Adrenal gland (tissue), 12 donors: ENCODE measurements around the gene NHLH2. TPM values are rescaled to one million over a fixed set of nuclear protein-coding genes. Genes with fewer than 3 reads are reported as not detected.

Experiments
- DNase-seq, 7 donors: peaks; one replicate each; pipeline ENCODE4 v3.0.0-alpha.2; 2019 to 2020
- H3K27ac ChIP-seq, 5 donors: fragments of 200-600 bp; sonication (generic) in 4 of 5; 1 replicate in 3 of 5; 2 replicates in 2 of 5; pipeline versions ENCODE4 v1.5.1 to v1.8.0; 2016 to 2020; ENCODE audit warnings: mild to moderate bottlenecking in 1 of 5
- H3K27me3 ChIP-seq: fragments of 200-600 bp; 2 replicates; pipeline ENCODE4 v1.8.0; 2021
- H3K36me3 ChIP-seq, 2 donors: fragments of 200-600 bp; replicated peaks in 1 of 2; 1 replicate in 1 of 2; 2 replicates in 1 of 2; pipeline versions ENCODE4 v1.5.1 to v1.8.0; 2018 to 2022
- H3K4me1 ChIP-seq, 2 donors: fragments of 200-600 bp; replicated peaks in 1 of 2; 1 replicate in 1 of 2; 2 replicates in 1 of 2; pipeline versions ENCODE4 v1.5.1 to v1.8.0; 2018 to 2021
- H3K4me3 ChIP-seq, 4 donors: fragments of 200-600 bp; sonication (generic) in 3 of 4; one replicate each; pipeline ENCODE4 v1.5.1; 2016 to 2018
- H3K9me3 ChIP-seq, 3 donors: fragments of 200-600 bp; sonication (generic) in 1 of 3; replicated peaks in 1 of 3; 1 replicate in 2 of 3; 2 replicates in 1 of 3; pipeline versions ENCODE4 v1.5.1 to v1.8.0; 2016 to 2021
- CTCF ChIP-seq, 6 experiments: fragments of 450-650 bp in 4 of 6; fragments of 200-600 bp in 2 of 6; sonication (generic) in 1 of 6; IDR thresholded peaks; 1 replicate in 5 of 6; 2 replicates in 1 of 6; pipeline versions ENCODE4 v1.5.1 to v1.8.0; 2016 to 2021; ENCODE audit warnings: antibody characterized with exemption in 6 of 6, mild to moderate bottlenecking in 2 of 6, moderate library complexity in 1 of 6
- POLR2A ChIP-seq, 2 donors: fragments of 450-650 bp; IDR thresholded peaks; one replicate each; pipeline ENCODE4 v1.6.1; 2017; ENCODE audit warnings: antibody characterized with exemption in 2 of 2, mild to moderate bottlenecking in 2 of 2, moderate library complexity in 1 of 2
- WGBS, 4 donors: extraction: QIAGEN DNeasy Blood & Tissue Kit in 2 of 4; methylation state at CpG; one replicate each; pipeline versions ENCODE4 v1.1.5 to v1.1.7; 2013 to 2017; 5-methylcytosine and 5-hydroxymethylcytosine counted together
- intact Hi-C, 2 donors: fragments of 100-400 bp; cut with DNase I; formaldehyde crosslinking; loops; one replicate each; pipeline versions ENCODE4 v1.14.1 to v1.15.0; 2022 to 2023
- polyA plus RNA-seq, 3 donors: library from polyadenylated mRNA; stranded (reverse); fragments of 200-250 nt in 2 of 3; fragments of 350-450 nt in 1 of 3; fragmentation: Illumina TruSeq in 1 of 3; extraction: RNeasy Lipid Tissue Mini Kit (QIAGEN cat#74804) in 1 of 3; gene quantifications; one replicate each; pipeline ENCODE4 v1.2.3, GENCODE V29; 2013 to 2014
- total RNA-seq, 9 donors: library from RNA; depleted of rRNA in 4 of 9; stranded (reverse); fragments of >200 nt in 4 of 9; fragments of 120-200 nt in 1 of 9; fragmentation: NEBNext Ultra II Directional in 1 of 9; extraction: Animal tissue kit (Norgen Biotek cat#: 25700) in 1 of 9; gene quantifications; one replicate each; pipeline versions ENCODE4 v1.1.0 to v1.2.4, GENCODE V29; 2013 to 2023
- donor health status: healthy with polysubstance abuse.
- donor health status: Bipolar disorder and iron deficiency.
- donor health status: DM: yes; HTN: yes; CAD: no.
- donor health status: DM: no; HTN: no; CAD: no.
- donor health status: DM: no; HTN: no; CAD: no.
- donor health status: DM: yes; HTN: yes; CAD: no.

The NHLH2 gene
- total and polyA plus RNA-seq, 12 donors, result not detected

- no peak for DNase-seq
- Histone ChIP-seq H3K27me3 (no peaks in the 10 kb centered on the region), H3K4me1 (no peaks in the 10 kb centered on the region), H3K36me3 (no peaks in the 10 kb centered on the region), H3K4me3 (no peak overlapping the region), H3K9me3 (no peaks in the 10 kb centered on the region), H3K27ac (no peak overlapping the region)
- intact Hi-C loops, result no loop called here
- 80 to 88% (median 84%) methylated on average over 5 of the region's 5 CpGs for WGBS, 4 donors
- TF ChIP-seq POLR2A (IDR thresholded peaks at IDR 0.05), result no peak
- TF ChIP-seq CTCF (IDR thresholded peaks at IDR 0.05), result no peak
Observed at GRCh38 chr1:115874904-115875303, 34.0 kb upstream of the NHLH2 start.

DNA sequence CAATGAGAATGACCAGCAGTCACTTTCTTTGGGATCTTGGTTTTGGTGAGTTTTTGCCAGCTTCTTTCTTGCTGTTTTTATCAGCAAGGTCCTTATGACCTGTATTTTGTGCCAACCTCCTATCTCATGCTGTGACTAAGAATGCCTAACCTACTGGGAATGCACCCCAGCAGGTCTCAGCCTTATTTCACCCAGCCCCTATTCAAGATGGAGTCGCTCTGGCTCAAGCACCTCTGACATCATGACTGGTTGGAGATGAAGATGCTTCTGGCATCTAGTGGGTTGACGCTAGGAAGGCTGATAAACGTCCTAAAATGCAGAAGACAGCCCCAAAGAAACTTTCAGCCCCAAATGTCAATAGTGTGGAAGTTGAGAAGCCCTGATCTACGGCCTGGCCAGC is 33.6 kb upstream of the NHLH2 start:
- TF ChIP-seq CTCF (IDR thresholded peaks at IDR 0.05), result no peak
- TF ChIP-seq POLR2A (IDR thresholded peaks at IDR 0.05), result no peak
- intact Hi-C loops, result no loop called here
- 69 to 79% (median 71%) methylated on average over 3 to 4 of the region's 4 CpGs for WGBS, 4 donors

GRCh38 chr1:115873184-115873583 is 32.3 kb upstream of the NHLH2 start:
- intact Hi-C loops, result no loop called here
- 48 to 64% (median 53%) methylated on average over 2 of the region's 2 CpGs for WGBS, 4 donors
- no peak overlapping the region for H3K4me3 ChIP-seq
- H3K9me3 ChIP-seq, result no peaks in the 10 kb centered on the region
- H3K4me1 ChIP-seq, result no peaks in the 10 kb centered on the region
- no peak for DNase-seq
- no peaks in the 10 kb centered on the region for H3K36me3 ChIP-seq
- TF ChIP-seq CTCF (IDR thresholded peaks at IDR 0.05) (no peak), POLR2A (IDR thresholded peaks at IDR 0.05) (no peak)
- H3K27ac ChIP-seq, result no peak overlapping the region
- no peaks in the 10 kb centered on the region for H3K27me3 ChIP-seq

More for the DNA sequence above, 33.6 kb upstream of the NHLH2 start:
- Histone ChIP-seq H3K4me1 (no peaks in the 10 kb centered on the region), H3K36me3 (no peaks in the 10 kb centered on the region), H3K27me3 (no peaks in the 10 kb centered on the region), H3K27ac (no peak overlapping the region), H3K4me3 (no peak overlapping the region), H3K9me3 (no peaks in the 10 kb centered on the region)
- peak in 3 of 7 donors; percentile 19 to 22 (median 19) for DNase-seq

DNA sequence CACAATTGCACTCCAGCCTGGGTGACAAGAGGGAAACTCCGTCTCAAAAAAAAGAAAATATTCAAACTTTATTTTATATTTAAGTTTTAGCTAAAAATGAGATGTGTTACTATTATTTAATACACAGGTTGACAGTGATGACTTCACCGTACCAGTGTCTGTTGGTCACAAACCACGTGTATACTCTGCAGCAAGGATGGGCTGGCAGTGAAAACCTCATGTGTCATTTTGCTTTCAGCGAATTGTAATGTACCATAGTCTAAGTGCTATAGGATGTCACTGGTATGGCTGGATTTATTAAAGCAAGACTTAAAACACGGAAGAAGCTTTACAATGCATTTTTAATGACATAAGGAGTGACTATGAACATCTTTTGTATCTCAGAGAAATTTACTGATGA is 28.1 kb upstream of the NHLH2 start:
- no peak for TF ChIP-seq CTCF (IDR thresholded peaks at IDR 0.05)
- no peak for TF ChIP-seq POLR2A (IDR thresholded peaks at IDR 0.05)
- Histone ChIP-seq H3K27me3 (no peaks in the 10 kb centered on the region), H3K4me3 (no peak overlapping the region), H3K4me1 (no peaks in the 10 kb centered on the region), H3K27ac (no peak overlapping the region), H3K36me3 (no peaks in the 10 kb centered on the region), H3K9me3 (no peaks in the 10 kb centered on the region)
- 59 to 68% (median 64%) methylated on average over 5 of the region's 5 CpGs for WGBS, 4 donors
- no peak for DNase-seq
- intact Hi-C loops, result no loop called here
